HG02571 (cell line): Measurements from ENCODE around the gene NUP37.

Source experiments
- ATAC-seq: cut with Tn5 transposase; IDR thresholded peaks from one replicate; pipeline ENCODE4 v1.9.1; 2021; ENCODE audit warnings: mild to moderate bottlenecking, moderate library complexity; ENCODE audit not compliant: unreplicated experiment

Gene NUP37

DNA sequence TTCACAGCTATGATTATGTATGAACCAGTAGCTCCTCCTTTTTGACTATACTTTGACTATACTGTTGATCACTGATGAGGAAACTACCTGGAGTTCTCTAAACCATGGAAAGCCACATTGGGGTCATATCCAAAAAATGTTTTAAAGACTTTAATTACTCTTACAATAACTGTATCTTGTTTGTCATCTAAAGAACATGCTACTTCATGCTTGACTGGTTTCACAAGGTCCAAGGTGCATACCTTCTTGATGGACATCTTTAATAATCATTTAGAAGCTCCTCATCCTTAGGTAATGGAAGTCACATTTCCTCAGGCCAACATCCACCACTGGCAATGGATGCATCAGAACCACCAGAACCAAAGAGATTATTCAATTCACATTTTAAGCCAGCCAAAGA, 88.1 kb downstream of the NUP37 start:
- no peak for ATAC-seq

DNA sequence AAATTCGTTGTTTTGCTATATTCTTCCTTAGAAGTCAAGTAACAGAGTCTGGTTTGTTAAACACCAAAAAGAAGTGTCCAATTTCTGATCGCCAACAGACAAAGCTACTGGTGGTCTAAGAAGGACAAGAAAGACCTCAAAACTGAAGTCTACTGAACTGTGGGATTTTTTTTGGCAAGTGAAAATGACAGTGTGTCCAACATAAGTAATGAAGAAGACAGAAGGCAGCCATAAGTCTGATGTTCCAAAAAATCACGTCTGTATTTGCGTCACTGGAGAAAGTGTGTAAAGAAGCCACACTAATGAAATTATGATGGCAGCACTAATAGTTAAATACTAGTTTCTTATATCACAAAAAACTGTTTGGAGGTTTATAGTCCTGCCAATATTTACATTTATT, 90.8 kb downstream of the NUP37 start:
- ATAC-seq: no peak

DNA sequence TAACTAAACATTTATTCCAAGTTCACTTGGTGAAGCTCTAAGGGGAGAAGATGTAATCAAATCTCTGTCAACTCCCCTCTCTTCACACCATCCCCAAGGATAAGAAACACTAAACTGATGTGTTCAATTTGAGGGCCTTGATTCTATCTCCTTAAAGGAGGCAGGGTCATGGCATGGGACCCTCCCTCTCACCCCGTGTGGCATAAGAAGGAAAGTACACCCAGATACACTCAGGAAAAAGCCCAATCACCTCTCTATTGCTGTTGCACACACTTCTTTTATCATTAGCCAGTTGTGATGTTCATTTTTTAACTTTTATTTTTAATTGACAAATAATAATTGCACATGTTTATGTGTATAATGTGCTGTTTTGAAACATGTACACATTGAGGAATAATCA, 93.2 kb downstream of the NUP37 start:
- no peak for ATAC-seq

DNA sequence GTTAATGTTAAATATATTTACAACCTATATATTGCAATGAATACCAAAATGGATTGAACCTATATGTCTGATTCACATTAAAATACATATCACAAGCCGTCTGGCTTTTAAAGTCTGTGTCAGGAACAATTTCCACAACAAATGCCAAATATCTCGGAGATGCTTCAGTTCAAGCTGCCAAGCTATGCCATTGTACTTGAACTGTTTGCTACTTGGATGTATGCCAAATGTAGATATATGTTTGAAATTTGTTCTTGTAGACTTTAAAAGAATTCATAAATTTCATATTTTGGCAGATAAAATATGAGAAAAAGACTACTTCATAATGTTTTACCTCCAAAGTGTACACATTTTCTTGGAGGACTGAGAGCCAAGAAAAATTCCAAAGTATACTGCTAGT, 95.1 kb downstream of the NUP37 start:
- ATAC-seq: no peak

DNA sequence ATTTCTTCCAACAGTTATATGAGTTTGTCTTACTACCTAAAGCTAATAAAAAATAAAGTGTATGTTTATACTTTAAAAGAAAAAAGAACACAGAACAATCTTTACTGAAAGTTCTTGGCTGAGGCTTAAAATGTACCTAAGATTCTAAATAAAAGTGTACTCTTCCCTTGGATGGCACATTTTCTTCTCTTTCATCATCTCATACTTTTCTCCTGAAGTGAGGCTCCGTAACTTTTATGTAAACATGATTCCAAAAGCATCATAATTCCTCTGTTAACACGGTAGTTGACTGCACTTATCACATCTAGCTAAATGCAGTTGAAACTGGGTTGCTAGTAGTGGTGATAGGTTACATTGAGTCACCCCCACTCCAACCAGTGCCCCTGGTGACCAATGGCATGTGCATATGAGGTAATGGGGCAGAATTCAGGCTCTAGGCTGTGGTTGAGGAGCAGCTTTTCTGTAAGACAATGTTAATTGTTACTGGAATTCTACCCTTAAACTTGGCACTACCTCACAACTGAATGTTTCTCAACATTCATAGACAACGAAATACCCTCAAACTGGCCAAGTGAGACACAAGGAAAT, 96.5 kb downstream of the NUP37 start:
- ATAC-seq: no peak
